ENCODE data around the gene REPIN1.

The REPIN1 gene

GRCh38 chr7:150329331-150330120 lies 39.1 kb upstream of the REPIN1 start:
- H3K36me3 ChIP-seq (ENCODE audit: control insufficient read depth, insufficient read depth, low read length, severe bottlenecking) = no peaks in the 10 kb centered on the region
- no peak overlapping the region for H3K9ac ChIP-seq (ENCODE audit: low read length)
- no peak for DNase-seq (ENCODE audit: low read depth)

GRCh38 chr7:150330211-150330885 lies 38.3 kb upstream of the REPIN1 start:
- DNase-seq (ENCODE audit: low read depth) = no peak
- no peak overlapping the region for H3K4me3 ChIP-seq (ENCODE audit: low read length)

More at GRCh38 chr7:150329331-150330120, 39.1 kb upstream of the REPIN1 start:
- peaks cover 14% of the 10 kb centered on the region for H3K27me3 ChIP-seq (replicated peaks; ENCODE audit: control insufficient read depth, insufficient read depth, low read length)
- H3K4me3 ChIP-seq (ENCODE audit: low read length) = no peak overlapping the region
- peaks cover 11% of the 10 kb centered on the region for H3K4me1 ChIP-seq (ENCODE audit: control insufficient read depth, insufficient read depth, low read length)
- H3K9me3 ChIP-seq (ENCODE audit: control insufficient read depth, low read length) = no peaks in the 10 kb centered on the region

GRCh38 chr7:150332852-150333635 lies 35.6 kb upstream of the REPIN1 start:
- peaks cover 14% of the 10 kb centered on the region for H3K4me1 ChIP-seq (ENCODE audit: control insufficient read depth, insufficient read depth, low read length)
- peaks cover 14% of the 10 kb centered on the region for H3K27me3 ChIP-seq (replicated peaks; ENCODE audit: control insufficient read depth, insufficient read depth, low read length)
- DNase-seq (ENCODE audit: low read depth) = no peak
- H3K9me3 ChIP-seq (ENCODE audit: control insufficient read depth, low read length) = no peaks in the 10 kb centered on the region
- no peak overlapping the region for H3K4me3 ChIP-seq (ENCODE audit: low read length)
- H3K9ac ChIP-seq (ENCODE audit: low read length) = no peak overlapping the region
- no peaks in the 10 kb centered on the region for H3K36me3 ChIP-seq (ENCODE audit: control insufficient read depth, insufficient read depth, low read length, severe bottlenecking)

More at GRCh38 chr7:150330211-150330885, 38.3 kb upstream of the REPIN1 start:
- Histone ChIP-seq H3K36me3 (ENCODE audit: control insufficient read depth, insufficient read depth, low read length, severe bottlenecking) (no peaks in the 10 kb centered on the region), H3K9ac (ENCODE audit: low read length) (no peak overlapping the region), H3K9me3 (ENCODE audit: control insufficient read depth, low read length) (no peaks in the 10 kb centered on the region), H3K27me3 (replicated peaks; ENCODE audit: control insufficient read depth, insufficient read depth, low read length) (peaks cover 14% of the 10 kb centered on the region), H3K4me1 (ENCODE audit: control insufficient read depth, insufficient read depth, low read length) (peaks cover 9% of the 10 kb centered on the region)

GRCh38 chr7:150333659-150334058 lies 35.0 kb upstream of the REPIN1 start:
- Histone ChIP-seq H3K27me3 (replicated peaks; ENCODE audit: control insufficient read depth, insufficient read depth, low read length) (peaks cover 14% of the 10 kb centered on the region), H3K4me3 (ENCODE audit: low read length) (no peak overlapping the region), H3K36me3 (ENCODE audit: control insufficient read depth, insufficient read depth, low read length, severe bottlenecking) (no peaks in the 10 kb centered on the region), H3K4me1 (ENCODE audit: control insufficient read depth, insufficient read depth, low read length) (peaks cover 14% of the 10 kb centered on the region), H3K9ac (ENCODE audit: low read length) (no peak overlapping the region), H3K9me3 (ENCODE audit: control insufficient read depth, low read length) (no peaks in the 10 kb centered on the region)
- no peak for DNase-seq (ENCODE audit: low read depth)

GRCh38 chr7:150334108-150334507 lies 34.5 kb upstream of the REPIN1 start:
- H3K27me3 ChIP-seq (replicated peaks; ENCODE audit: control insufficient read depth, insufficient read depth, low read length) = peaks cover 15% of the 10 kb centered on the region
- H3K9me3 ChIP-seq (ENCODE audit: control insufficient read depth, low read length) = no peaks in the 10 kb centered on the region
- H3K4me1 ChIP-seq (ENCODE audit: control insufficient read depth, insufficient read depth, low read length) = peaks cover 14% of the 10 kb centered on the region
- no peak overlapping the region for H3K9ac ChIP-seq (ENCODE audit: low read length)
- H3K4me3 ChIP-seq (ENCODE audit: low read length) = no peak overlapping the region
- no peaks in the 10 kb centered on the region for H3K36me3 ChIP-seq (ENCODE audit: control insufficient read depth, insufficient read depth, low read length, severe bottlenecking)
- no peak for DNase-seq (ENCODE audit: low read depth)

GRCh38 chr7:150335108-150335773 lies 33.4 kb upstream of the REPIN1 start:
- Histone ChIP-seq H3K4me3 (ENCODE audit: low read length) (no peak overlapping the region), H3K36me3 (ENCODE audit: control insufficient read depth, insufficient read depth, low read length, severe bottlenecking) (no peaks in the 10 kb centered on the region), H3K4me1 (ENCODE audit: control insufficient read depth, insufficient read depth, low read length) (peaks cover 20% of the 10 kb centered on the region), H3K9me3 (ENCODE audit: control insufficient read depth, low read length) (no peaks in the 10 kb centered on the region), H3K9ac (ENCODE audit: low read length) (peak overlapping the region; percentile 20), H3K27me3 (replicated peaks; ENCODE audit: control insufficient read depth, insufficient read depth, low read length) (peaks cover 24% of the 10 kb centered on the region)
- DNase-seq (ENCODE audit: low read depth) = peak; percentile 72

- Histone ChIP-seq H3K36me3 (ENCODE audit: control insufficient read depth, insufficient read depth, low read length, severe bottlenecking) (no peaks in the 10 kb centered on the region), H3K27me3 (replicated peaks; ENCODE audit: control insufficient read depth, insufficient read depth, low read length) (peaks cover 21% of the 10 kb centered on the region), H3K4me3 (ENCODE audit: low read length) (no peak overlapping the region), H3K9ac (ENCODE audit: low read length) (peak overlapping the region; percentile 20), H3K9me3 (ENCODE audit: control insufficient read depth, low read length) (no peaks in the 10 kb centered on the region), H3K4me1 (ENCODE audit: control insufficient read depth, insufficient read depth, low read length) (peaks cover 23% of the 10 kb centered on the region)
- DNase-seq (ENCODE audit: low read depth) = no peak
Observed at GRCh38 chr7:150335774-150336112, 32.9 kb upstream of the REPIN1 start.

GRCh38 chr7:150336746-150337145 lies 31.9 kb upstream of the REPIN1 start:
- no peak for DNase-seq (ENCODE audit: low read depth)
- Histone ChIP-seq H3K9me3 (ENCODE audit: control insufficient read depth, low read length) (no peaks in the 10 kb centered on the region), H3K27me3 (replicated peaks; ENCODE audit: control insufficient read depth, insufficient read depth, low read length) (peaks cover 20% of the 10 kb centered on the region), H3K9ac (ENCODE audit: low read length) (no peak overlapping the region), H3K4me1 (ENCODE audit: control insufficient read depth, insufficient read depth, low read length) (peaks cover 23% of the 10 kb centered on the region), H3K36me3 (ENCODE audit: control insufficient read depth, insufficient read depth, low read length, severe bottlenecking) (no peaks in the 10 kb centered on the region), H3K4me3 (ENCODE audit: low read length) (no peak overlapping the region)

- DNase-seq (ENCODE audit: low read depth) = no peak
- Histone ChIP-seq H3K9me3 (ENCODE audit: control insufficient read depth, low read length) (no peaks in the 10 kb centered on the region), H3K27me3 (replicated peaks; ENCODE audit: control insufficient read depth, insufficient read depth, low read length) (peaks cover 24% of the 10 kb centered on the region), H3K4me1 (ENCODE audit: control insufficient read depth, insufficient read depth, low read length) (peaks cover 23% of the 10 kb centered on the region), H3K36me3 (ENCODE audit: control insufficient read depth, insufficient read depth, low read length, severe bottlenecking) (no peaks in the 10 kb centered on the region), H3K9ac (ENCODE audit: low read length) (no peak overlapping the region), H3K4me3 (ENCODE audit: low read length) (no peak overlapping the region)
Observed at GRCh38 chr7:150337179-150337578, 31.4 kb upstream of the REPIN1 start.

- Histone ChIP-seq H3K9ac (ENCODE audit: low read length) (no peak overlapping the region), H3K4me1 (ENCODE audit: control insufficient read depth, insufficient read depth, low read length) (peaks cover 23% of the 10 kb centered on the region), H3K4me3 (ENCODE audit: low read length) (no peak overlapping the region), H3K9me3 (ENCODE audit: control insufficient read depth, low read length) (no peaks in the 10 kb centered on the region), H3K36me3 (ENCODE audit: control insufficient read depth, insufficient read depth, low read length, severe bottlenecking) (no peaks in the 10 kb centered on the region), H3K27me3 (replicated peaks; ENCODE audit: control insufficient read depth, insufficient read depth, low read length) (peaks cover 29% of the 10 kb centered on the region)
- DNase-seq (ENCODE audit: low read depth) = no peak
Observed at GRCh38 chr7:150337659-150338081, 31.0 kb upstream of the REPIN1 start.
